GM10248 (cell line): Measurements from ENCODE around the gene UBE2E1.

ENCODE experiments used
- CTCF ChIA-PET: fragments of 300-600 bp; sonication (Branson Sonifier 250); formaldehyde crosslinking; extraction: SDS; loops from one replicate; lab custom pipeline; 2021; ENCODE audit warnings: antibody characterized with exemption; lab: Yijun Ruan, JAX
- POLR2A ChIA-PET: fragments of 350-650 bp; sonication (Branson Sonifier 250); formaldehyde crosslinking; extraction: SDS; loops from one replicate; lab custom pipeline; 2020; ENCODE audit warnings: antibody characterized with exemption; lab: Yijun Ruan, JAX
- DNase-seq: peaks from one replicate; pipeline ENCODE4 v3.0.0; 2012; ENCODE audit errors: extremely low spot score
- TF ChIP-seq, protein P1 (sequence below): IDR thresholded peaks from 2 replicates; pipeline ENCODE4 v1.5.1; 2012; ENCODE audit warnings: mild to moderate bottlenecking, low read depth; ENCODE audit errors: extremely low read depth, missing control alignments, control extremely low read depth

Gene UBE2E1

DNA sequence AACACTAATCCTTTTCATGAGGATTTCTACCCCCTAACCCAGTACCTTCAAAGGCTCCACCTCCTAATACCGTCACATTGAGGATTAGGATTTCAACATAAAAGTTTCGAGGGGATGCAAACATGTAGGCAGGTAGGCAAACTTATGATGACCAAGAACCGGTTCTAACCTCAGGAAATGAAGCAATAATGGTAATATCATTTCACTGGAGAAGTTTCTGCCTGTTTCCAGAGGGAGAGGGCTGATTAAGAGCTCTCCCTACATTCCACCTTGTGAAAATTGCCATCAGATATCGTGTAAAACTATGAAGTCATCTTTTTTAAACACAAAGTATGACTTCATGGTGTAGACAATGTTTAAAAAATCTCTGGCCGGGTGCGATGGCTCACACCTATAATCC is 79.5 kb downstream of the UBE2E1 start:
- no peak for DNase-seq
- CTCF ChIA-PET: interaction anchor here (1.3 to 1.8 kb wide), 2 partner anchors 10 to 47 kb away, joined by 3 to 4 read pairs; no protein-coding TSS in a partner anchor
- TF ChIP-seq, protein P1, sequence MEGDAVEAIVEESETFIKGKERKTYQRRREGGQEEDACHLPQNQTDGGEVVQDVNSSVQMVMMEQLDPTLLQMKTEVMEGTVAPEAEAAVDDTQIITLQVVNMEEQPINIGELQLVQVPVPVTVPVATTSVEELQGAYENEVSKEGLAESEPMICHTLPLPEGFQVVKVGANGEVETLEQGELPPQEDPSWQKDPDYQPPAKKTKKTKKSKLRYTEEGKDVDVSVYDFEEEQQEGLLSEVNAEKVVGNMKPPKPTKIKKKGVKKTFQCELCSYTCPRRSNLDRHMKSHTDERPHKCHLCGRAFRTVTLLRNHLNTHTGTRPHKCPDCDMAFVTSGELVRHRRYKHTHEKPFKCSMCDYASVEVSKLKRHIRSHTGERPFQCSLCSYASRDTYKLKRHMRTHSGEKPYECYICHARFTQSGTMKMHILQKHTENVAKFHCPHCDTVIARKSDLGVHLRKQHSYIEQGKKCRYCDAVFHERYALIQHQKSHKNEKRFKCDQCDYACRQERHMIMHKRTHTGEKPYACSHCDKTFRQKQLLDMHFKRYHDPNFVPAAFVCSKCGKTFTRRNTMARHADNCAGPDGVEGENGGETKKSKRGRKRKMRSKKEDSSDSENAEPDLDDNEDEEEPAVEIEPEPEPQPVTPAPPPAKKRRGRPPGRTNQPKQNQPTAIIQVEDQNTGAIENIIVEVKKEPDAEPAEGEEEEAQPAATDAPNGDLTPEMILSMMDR: no peak
- POLR2A ChIA-PET: no interaction called here

DNA sequence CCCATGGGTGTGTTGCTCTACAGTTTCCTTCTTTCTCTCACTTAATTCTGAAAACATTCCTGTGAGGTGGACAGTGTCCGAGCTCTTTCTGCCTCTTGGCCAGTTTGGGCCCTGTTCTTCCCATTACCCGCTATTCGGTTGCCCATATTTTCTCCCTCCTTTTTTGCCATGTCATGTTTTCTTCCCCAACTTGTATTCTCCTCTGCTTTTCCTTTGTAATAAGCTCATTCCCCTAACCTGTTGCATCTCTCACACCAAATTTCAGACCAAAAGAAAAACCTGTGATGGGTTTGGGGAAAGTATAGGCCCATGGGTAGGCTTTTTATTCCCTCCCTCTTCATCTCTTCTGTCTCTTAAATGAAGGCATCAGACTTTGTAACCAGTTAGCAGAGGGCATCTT is 80.6 kb downstream of the UBE2E1 start:
- ChIA-PET CTCF (interaction anchor here (1.3 to 4.3 kb wide), 3 partner anchors 13 to 52 kb away, joined by 3 to 31 read pairs (median 10); no protein-coding TSS in a partner anchor), POLR2A (interaction anchor here (1.7 kb wide), 1 partner anchor 30 kb away, joined by 3 read pairs; the partner anchor contains the start of genes NKIRAS1 and RPL15)
- TF ChIP-seq, protein P1: no peak
- DNase-seq: no peak

DNA sequence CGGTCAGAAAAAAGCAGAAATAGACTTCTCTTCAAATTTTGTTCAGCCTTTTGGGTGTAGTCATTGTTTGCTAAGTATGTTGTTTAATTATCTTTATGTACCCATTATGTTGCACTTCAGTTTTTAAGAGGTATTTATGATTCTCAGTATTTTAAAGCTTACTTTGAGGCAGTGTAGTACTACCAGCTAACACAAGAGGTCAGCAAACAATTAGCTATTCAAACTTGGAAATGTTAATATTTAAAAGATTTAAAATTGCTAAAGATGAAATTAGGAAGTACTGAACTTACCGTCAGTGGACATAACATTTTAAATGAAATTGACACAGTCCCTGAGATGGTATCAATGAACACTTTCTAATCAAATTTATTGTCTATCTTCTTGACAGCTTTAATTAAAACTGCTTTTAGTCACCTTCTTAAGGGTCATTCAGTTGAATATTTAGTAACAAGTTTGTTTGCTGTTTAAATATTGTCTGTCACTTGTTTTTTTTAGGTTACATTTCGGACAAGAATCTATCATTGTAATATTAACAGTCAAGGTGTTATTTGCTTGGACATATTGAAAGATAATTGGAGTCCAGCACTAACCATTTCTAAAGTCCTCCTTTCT is 83.0 kb downstream of the UBE2E1 start:
- TF ChIP-seq, protein P1: peak; percentile 59
- CTCF ChIA-PET: interaction anchor here (0.9 to 4.3 kb wide), 25 partner anchors 9 to 349 kb away, joined by 3 to 33 read pairs (median 6); no protein-coding TSS in a partner anchor
- DNase-seq: no peak
- POLR2A ChIA-PET: interaction anchor here (0.9 kb wide), 1 partner anchor 28 kb away, joined by 5 read pairs; the partner anchor contains the start of genes NKIRAS1 and RPL15

DNA sequence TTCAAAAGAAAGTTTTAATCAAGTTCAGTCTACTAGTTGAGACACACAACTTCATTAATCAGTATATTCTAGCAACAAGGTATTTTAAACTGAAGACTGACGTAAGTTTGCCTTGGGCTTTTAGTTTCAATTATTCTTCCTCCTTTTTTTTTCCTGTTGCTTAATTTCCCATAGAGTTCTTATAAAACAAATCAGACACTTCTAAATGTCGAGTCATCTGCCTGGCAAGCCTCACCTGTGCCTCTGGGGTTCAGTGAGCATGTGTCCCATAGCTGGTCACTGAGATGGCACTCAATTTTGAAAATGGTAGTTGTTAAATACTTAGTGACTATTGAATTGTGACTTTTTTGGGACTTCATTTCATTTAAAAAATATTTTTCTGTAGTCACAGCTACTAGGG is 83.6 kb downstream of the UBE2E1 start:
- ChIA-PET POLR2A (no interaction called here), CTCF (interaction anchor here (0.9 to 4.3 kb wide), 15 partner anchors 10 to 347 kb away, joined by 3 to 33 read pairs (median 7); partner anchors contain the start of genes NKIRAS1 and RPL15)
- no peak for DNase-seq
- TF ChIP-seq, protein P1: no peak

DNA sequence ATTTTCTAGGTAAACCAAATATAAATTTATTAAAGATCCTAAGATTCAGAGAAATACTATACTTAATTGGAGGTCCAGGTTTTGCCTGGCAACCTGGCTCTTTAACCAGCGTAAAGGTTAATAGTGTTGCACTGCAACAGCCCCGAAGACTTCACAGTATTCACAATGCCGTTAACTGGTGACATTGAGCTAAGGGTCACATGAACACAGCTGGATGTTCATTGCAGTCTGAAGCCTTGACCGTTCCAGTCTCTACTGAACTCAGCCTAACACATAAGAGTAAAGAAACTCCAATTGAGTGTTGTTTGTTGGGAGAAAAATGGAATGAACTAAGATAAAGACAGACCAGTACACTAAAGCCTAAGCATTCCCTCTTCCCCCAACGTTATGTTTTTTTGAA is 84.2 kb downstream of the UBE2E1 start:
- TF ChIP-seq, protein P1: no peak
- ChIA-PET POLR2A (no interaction called here), CTCF (interaction anchor here (0.9 to 4.3 kb wide), 8 partner anchors 10 to 347 kb away, joined by 3 to 33 read pairs (median 8); partner anchors contain the start of genes NKIRAS1 and RPL15)
- no peak for DNase-seq

DNA sequence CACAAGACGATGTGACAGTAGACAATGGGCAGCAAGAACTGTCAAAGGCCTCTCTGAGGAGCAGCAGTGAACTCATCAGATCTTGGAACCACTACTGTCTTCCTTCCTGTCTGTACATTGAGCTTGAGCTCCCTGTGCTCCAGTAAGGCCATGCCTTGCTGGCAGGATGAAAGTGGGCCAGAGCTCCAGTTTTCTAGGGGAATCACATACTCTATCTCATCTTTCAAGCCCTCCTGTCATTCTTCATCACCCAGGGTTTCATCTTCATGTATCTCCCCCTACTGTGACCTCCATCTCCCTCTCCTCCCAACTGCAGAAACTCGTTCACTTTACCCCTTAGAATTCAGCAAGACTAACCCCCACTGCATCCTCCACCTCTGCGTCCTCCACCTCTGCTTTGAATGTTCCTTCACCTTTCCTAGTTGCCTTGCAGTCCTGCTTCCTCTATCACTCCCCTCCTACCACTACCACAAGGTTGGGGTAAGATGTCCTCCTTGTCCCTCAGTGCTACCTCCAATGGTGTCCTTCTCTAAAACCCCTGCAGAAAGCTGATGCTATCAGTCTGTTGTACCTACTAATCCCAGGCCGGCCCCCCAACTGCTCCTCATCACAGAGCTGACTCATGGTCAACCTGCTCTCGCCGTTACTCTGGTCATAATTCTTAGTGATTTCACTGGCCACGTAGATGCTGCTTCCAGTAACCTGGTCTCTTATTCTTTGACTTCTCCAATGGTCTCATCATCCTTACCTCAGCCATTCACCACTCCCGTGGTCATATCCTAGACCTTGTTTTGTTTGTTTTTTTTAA is 88.7 kb downstream of the UBE2E1 start:
- CTCF ChIA-PET: interaction anchor here (1.0 to 2.2 kb wide), 6 partner anchors 9 to 36 kb away, joined by 3 to 5 read pairs (median 4); no protein-coding TSS in a partner anchor
- TF ChIP-seq, protein P1: no peak
- POLR2A ChIA-PET: interaction anchor here (0.9 kb wide), 1 partner anchor 22 kb away, joined by 3 read pairs; the partner anchor contains the start of genes NKIRAS1 and RPL15
- DNase-seq: no peak
